ENCODE measurements around the gene UBE2L3. TPM values are rescaled to one million over a fixed set of nuclear protein-coding genes. Genes with fewer than 3 reads are reported as not detected.

UBE2L3 gene
- total and polyA plus RNA-seq, 2 of the 13 experiments (the other 11 are each of a cell fraction or from before 2014, with no cell fraction given) = 30.2 to 58.1 TPM

GRCh38 chr22:21657360-21658032 lies 90.0 kb downstream of the UBE2L3 start (continued):
- TF ChIP-seq FOXM1 (CRISPR knock-in tag; IDR thresholded peaks at IDR 0.05) (no peak), CBX5 (CRISPR knock-in tag; IDR thresholded peaks at IDR 0.05; ENCODE audit: borderline replicate concordance) (no peak), MAFG (CRISPR knock-in tag; IDR thresholded peaks at IDR 0.05) (no peak), TBX3 (IDR thresholded peaks at IDR 0.05; ENCODE audit: borderline replicate concordance) (no peak), ZNF281 (CRISPR knock-in tag; IDR thresholded peaks at IDR 0.05; ENCODE audit: borderline replicate concordance) (no peak), TAF15 (IDR thresholded peaks at IDR 0.05; ENCODE audit: low read depth, low read length, poor library complexity, severe bottlenecking) (peak; percentile 84), ZNF670 (CRISPR knock-in tag; IDR thresholded peaks at IDR 0.05; ENCODE audit: borderline replicate concordance) (no peak), ZBTB4 (CRISPR knock-in tag; IDR thresholded peaks at IDR 0.05; ENCODE audit: borderline replicate concordance) (no peak), HDAC2 (CRISPR knock-in tag; IDR thresholded peaks at IDR 0.05) (peak; percentile 54; the same call in 1 of the 2 replicates), KDM3A (CRISPR knock-in tag; IDR thresholded peaks at IDR 0.05; ENCODE audit: low read depth) (0 out of 2 replicates have a peak, but pooled peaks have one; percentile 11), FLYWCH1 (CRISPR knock-in tag; IDR thresholded peaks at IDR 0.05) (no peak), ZNF441 (CRISPR knock-in tag; IDR thresholded peaks at IDR 0.05; ENCODE audit: borderline replicate concordance) (no peak), ZNF616 (CRISPR knock-in tag; IDR thresholded peaks at IDR 0.05; ENCODE audit: low read depth) (no peak), ZNF713 (CRISPR knock-in tag; IDR thresholded peaks at IDR 0.05) (peak; percentile 40; the same call in 1 of the 2 replicates), SNRNP70 (IDR thresholded peaks at IDR 0.05; ENCODE audit: low read depth, low read length) (no peak), ZNF468 (CRISPR knock-in tag; IDR thresholded peaks at IDR 0.05) (no peak; the same call in 1 of the 2 replicates), ELK4 (CRISPR knock-in tag; IDR thresholded peaks at IDR 0.05; ENCODE audit: borderline replicate concordance) (no peak), NRL (CRISPR knock-in tag; IDR thresholded peaks at IDR 0.05; ENCODE audit: borderline replicate concordance) (peak; percentile 46; the same call in 1 of the 2 replicates)
- TF ChIP-seq, protein P1, sequence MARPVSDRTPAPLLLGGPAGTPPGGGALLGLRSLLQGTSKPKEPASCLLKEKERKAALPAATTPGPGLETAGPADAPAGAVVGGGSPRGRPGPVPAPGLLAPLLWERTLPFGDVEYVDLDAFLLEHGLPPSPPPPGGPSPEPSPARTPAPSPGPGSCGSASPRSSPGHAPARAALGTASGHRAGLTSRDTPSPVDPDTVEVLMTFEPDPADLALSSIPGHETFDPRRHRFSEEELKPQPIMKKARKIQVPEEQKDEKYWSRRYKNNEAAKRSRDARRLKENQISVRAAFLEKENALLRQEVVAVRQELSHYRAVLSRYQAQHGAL (CRISPR knock-in tag; IDR thresholded peaks at IDR 0.05; ENCODE audit: not compliant biosample characterization) = no peak
- TF ChIP-seq, protein P2, sequence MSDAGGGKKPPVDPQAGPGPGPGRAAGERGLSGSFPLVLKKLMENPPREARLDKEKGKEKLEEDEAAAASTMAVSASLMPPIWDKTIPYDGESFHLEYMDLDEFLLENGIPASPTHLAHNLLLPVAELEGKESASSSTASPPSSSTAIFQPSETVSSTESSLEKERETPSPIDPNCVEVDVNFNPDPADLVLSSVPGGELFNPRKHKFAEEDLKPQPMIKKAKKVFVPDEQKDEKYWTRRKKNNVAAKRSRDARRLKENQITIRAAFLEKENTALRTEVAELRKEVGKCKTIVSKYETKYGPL (CRISPR knock-in tag; IDR thresholded peaks at IDR 0.05) = no peak
